Vagina (tissue), 2 donors: ENCODE data around the gene CHD1.

Experiments
- POLR2AphosphoS5 ChIP-seq, 2 donors: sonication (generic); formaldehyde crosslinking; IDR thresholded peaks; one replicate each; pipeline ENCODE4 v1.9.0; 2017; ENCODE audit warnings: antibody characterized with exemption in 2 of 2, mild to moderate bottlenecking in 2 of 2, low read depth in 1 of 2; ENCODE audit not compliant: insufficient read depth in 1 of 2
- TF ChIP-seq, protein P1 (sequence below), 3 experiments: fragments of 450-650 bp in 2 of 3; fragments of 200-600 bp in 1 of 3; sonication (generic) in 1 of 3; IDR thresholded peaks; one replicate each; pipeline ENCODE4 v1.5.1; 2017 to 2019; ENCODE audit warnings: antibody characterized with exemption in 3 of 3, mild to moderate bottlenecking in 2 of 3, moderate library complexity in 2 of 3

DNA sequence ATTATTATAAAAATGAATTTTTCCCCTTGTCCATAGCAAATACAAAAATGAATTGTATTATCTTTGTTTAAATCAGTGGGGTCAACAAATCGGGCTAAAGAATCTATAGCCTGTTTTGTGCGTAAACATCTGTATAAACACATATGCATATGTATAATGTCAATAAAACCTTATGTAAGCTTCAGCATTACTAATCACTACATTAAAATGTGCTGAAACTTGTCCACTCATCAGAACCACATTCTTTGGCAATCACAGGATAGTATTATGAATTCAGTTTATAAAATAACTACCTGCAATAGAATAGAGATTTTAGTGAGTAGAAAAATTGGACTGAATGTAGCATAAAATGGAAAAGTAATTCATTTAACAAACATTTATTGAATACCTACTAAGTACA lies 124.7 kb downstream of the CHD1 start:
- TF ChIP-seq, protein P1, sequence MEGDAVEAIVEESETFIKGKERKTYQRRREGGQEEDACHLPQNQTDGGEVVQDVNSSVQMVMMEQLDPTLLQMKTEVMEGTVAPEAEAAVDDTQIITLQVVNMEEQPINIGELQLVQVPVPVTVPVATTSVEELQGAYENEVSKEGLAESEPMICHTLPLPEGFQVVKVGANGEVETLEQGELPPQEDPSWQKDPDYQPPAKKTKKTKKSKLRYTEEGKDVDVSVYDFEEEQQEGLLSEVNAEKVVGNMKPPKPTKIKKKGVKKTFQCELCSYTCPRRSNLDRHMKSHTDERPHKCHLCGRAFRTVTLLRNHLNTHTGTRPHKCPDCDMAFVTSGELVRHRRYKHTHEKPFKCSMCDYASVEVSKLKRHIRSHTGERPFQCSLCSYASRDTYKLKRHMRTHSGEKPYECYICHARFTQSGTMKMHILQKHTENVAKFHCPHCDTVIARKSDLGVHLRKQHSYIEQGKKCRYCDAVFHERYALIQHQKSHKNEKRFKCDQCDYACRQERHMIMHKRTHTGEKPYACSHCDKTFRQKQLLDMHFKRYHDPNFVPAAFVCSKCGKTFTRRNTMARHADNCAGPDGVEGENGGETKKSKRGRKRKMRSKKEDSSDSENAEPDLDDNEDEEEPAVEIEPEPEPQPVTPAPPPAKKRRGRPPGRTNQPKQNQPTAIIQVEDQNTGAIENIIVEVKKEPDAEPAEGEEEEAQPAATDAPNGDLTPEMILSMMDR (IDR thresholded peaks at IDR 0.05), result no peak
- no peak for TF ChIP-seq POLR2AphosphoS5 (IDR thresholded peaks at IDR 0.05; ENCODE audit: insufficient read depth in 1 of 2, low read depth in 1 of 2)
